ENCODE data around the gene PSMB10.

PSMB10 gene

GRCh38 chr16:67954421-67955196, 18.0 kb upstream of the PSMB10 start:
- H3K4me3 ChIP-seq (ENCODE audit: insufficient read depth, low read length, poor library complexity, severe bottlenecking) = no peak overlapping the region
- no peak overlapping the region for H3K27ac ChIP-seq (ENCODE audit: low read depth, low read length)
- H3K9me2 ChIP-seq (replicated peaks; ENCODE audit: insufficient read depth, low read length) = no peaks in the 10 kb centered on the region
- H3K4me2 ChIP-seq (ENCODE audit: low read depth, low read length, poor library complexity, severe bottlenecking) = no peak overlapping the region
- no peak overlapping the region for H3K9ac ChIP-seq (ENCODE audit: low read length)
- no peaks in the 10 kb centered on the region for H3K27me3 ChIP-seq (ENCODE audit: low read length)
- H3K36me3 ChIP-seq (ENCODE audit: low read length) = no peaks in the 10 kb centered on the region
- H3K9me3 ChIP-seq (ENCODE audit: insufficient read depth, low read length) = no peaks in the 10 kb centered on the region
- no peak for TF ChIP-seq EZH2phosphoT487 (conservative IDR thresholded peaks at IDR 0.05; ENCODE audit: low read length)
- no peak for TF ChIP-seq CTCF (IDR thresholded peaks at IDR 0.05; ENCODE audit: insufficient read depth, low read length, poor library complexity, severe bottlenecking)
- no peaks in the 10 kb centered on the region for H3K79me2 ChIP-seq (ENCODE audit: insufficient read depth, low read length)
- H3F3A ChIP-seq (ENCODE audit: insufficient read depth) = no peaks in the 10 kb centered on the region
- H4K20me1 ChIP-seq (ENCODE audit: low read depth, low read length) = no peaks in the 10 kb centered on the region
- H2AFZ ChIP-seq (ENCODE audit: low read depth, low read length, severe bottlenecking) = no peak overlapping the region

- H3K27ac ChIP-seq (ENCODE audit: low read depth, low read length) = no peak overlapping the region
- no peak overlapping the region for H3K4me2 ChIP-seq (ENCODE audit: low read depth, low read length, poor library complexity, severe bottlenecking)
- H4K20me1 ChIP-seq (ENCODE audit: low read depth, low read length) = no peaks in the 10 kb centered on the region
- no peaks in the 10 kb centered on the region for H3K9me3 ChIP-seq (ENCODE audit: insufficient read depth, low read length)
- TF ChIP-seq CTCF (IDR thresholded peaks at IDR 0.05; ENCODE audit: insufficient read depth, low read length, poor library complexity, severe bottlenecking) (no peak), EZH2phosphoT487 (conservative IDR thresholded peaks at IDR 0.05; ENCODE audit: low read length) (no peak)
- no peak overlapping the region for H3K4me3 ChIP-seq (ENCODE audit: insufficient read depth, low read length, poor library complexity, severe bottlenecking)
- no peaks in the 10 kb centered on the region for H3K27me3 ChIP-seq (ENCODE audit: low read length)
- no peak overlapping the region for H2AFZ ChIP-seq (ENCODE audit: low read depth, low read length, severe bottlenecking)
- H3K9ac ChIP-seq (ENCODE audit: low read length) = no peak overlapping the region
- no peaks in the 10 kb centered on the region for H3F3A ChIP-seq (ENCODE audit: insufficient read depth)
- H3K9me2 ChIP-seq (replicated peaks; ENCODE audit: insufficient read depth, low read length) = no peaks in the 10 kb centered on the region
- no peaks in the 10 kb centered on the region for H3K36me3 ChIP-seq (ENCODE audit: low read length)
- H3K79me2 ChIP-seq (ENCODE audit: insufficient read depth, low read length) = no peaks in the 10 kb centered on the region
Observed at GRCh38 chr16:67953641-67954375, 17.2 kb upstream of the PSMB10 start.

- Histone ChIP-seq H2AFZ (ENCODE audit: low read depth, low read length, severe bottlenecking) (no peak overlapping the region), H3K9me3 (ENCODE audit: insufficient read depth, low read length) (no peaks in the 10 kb centered on the region), H3K9me2 (replicated peaks; ENCODE audit: insufficient read depth, low read length) (no peaks in the 10 kb centered on the region), H3K9ac (ENCODE audit: low read length) (no peak overlapping the region), H3K4me2 (ENCODE audit: low read depth, low read length, poor library complexity, severe bottlenecking) (no peak overlapping the region), H4K20me1 (ENCODE audit: low read depth, low read length) (no peaks in the 10 kb centered on the region), H3K36me3 (ENCODE audit: low read length) (no peaks in the 10 kb centered on the region), H3K27ac (ENCODE audit: low read depth, low read length) (no peak overlapping the region), H3K4me3 (ENCODE audit: insufficient read depth, low read length, poor library complexity, severe bottlenecking) (no peak overlapping the region), H3F3A (ENCODE audit: insufficient read depth) (no peaks in the 10 kb centered on the region), H3K79me2 (ENCODE audit: insufficient read depth, low read length) (no peaks in the 10 kb centered on the region), H3K27me3 (ENCODE audit: low read length) (no peaks in the 10 kb centered on the region)
- TF ChIP-seq EZH2phosphoT487 (conservative IDR thresholded peaks at IDR 0.05; ENCODE audit: low read length) (no peak), CTCF (IDR thresholded peaks at IDR 0.05; ENCODE audit: insufficient read depth, low read length, poor library complexity, severe bottlenecking) (no peak)
Observed at GRCh38 chr16:67951485-67951884, 14.8 kb upstream of the PSMB10 start.

All from SU-DHL-6 (cell line).